GM10266 (cell line): Measurements from ENCODE around the gene CAMK4.
A peak's percentile ranks its signal among the peaks of the same experiment; 100 is the strongest.
"Not testable (repeated sequence)": the region's sequence is repeated elsewhere in the genome, so short reads cannot be mapped to it uniquely, and the experiment has no call there.

Experiments used
- DNase-seq: peaks from one replicate; pipeline ENCODE4 v3.0.0; 2012; ENCODE audit errors: extremely low spot score
- TF ChIP-seq, protein P1 (sequence below): IDR thresholded peaks from 2 replicates; pipeline ENCODE4 v1.5.1; 2012; ENCODE audit warnings: mild to moderate bottlenecking, low read depth; ENCODE audit not compliant: control insufficient read depth, insufficient read depth; ENCODE audit errors: missing control alignments

CAMK4 gene

DNA sequence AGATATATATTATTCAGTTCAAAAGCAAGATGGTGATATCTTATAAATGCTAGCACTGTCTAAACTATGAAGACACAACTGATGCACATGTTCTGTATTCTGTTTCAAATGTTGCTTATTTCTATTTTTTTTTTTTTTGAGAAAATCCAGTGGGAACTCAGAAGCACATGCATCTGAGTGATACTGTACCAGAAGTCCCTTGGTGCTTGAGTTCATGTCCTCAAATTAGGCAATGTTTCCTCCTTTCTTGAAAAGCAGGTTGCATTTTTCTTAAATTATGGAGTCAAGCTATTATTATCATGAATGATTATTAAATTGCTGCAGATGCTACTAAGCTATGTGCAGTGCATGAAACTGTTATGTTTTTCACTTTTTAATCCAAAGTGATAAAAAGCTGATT lies 70.4 kb downstream of the CAMK4 start:
- TF ChIP-seq, protein P1, sequence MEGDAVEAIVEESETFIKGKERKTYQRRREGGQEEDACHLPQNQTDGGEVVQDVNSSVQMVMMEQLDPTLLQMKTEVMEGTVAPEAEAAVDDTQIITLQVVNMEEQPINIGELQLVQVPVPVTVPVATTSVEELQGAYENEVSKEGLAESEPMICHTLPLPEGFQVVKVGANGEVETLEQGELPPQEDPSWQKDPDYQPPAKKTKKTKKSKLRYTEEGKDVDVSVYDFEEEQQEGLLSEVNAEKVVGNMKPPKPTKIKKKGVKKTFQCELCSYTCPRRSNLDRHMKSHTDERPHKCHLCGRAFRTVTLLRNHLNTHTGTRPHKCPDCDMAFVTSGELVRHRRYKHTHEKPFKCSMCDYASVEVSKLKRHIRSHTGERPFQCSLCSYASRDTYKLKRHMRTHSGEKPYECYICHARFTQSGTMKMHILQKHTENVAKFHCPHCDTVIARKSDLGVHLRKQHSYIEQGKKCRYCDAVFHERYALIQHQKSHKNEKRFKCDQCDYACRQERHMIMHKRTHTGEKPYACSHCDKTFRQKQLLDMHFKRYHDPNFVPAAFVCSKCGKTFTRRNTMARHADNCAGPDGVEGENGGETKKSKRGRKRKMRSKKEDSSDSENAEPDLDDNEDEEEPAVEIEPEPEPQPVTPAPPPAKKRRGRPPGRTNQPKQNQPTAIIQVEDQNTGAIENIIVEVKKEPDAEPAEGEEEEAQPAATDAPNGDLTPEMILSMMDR = no peak
- no peak for DNase-seq

DNA sequence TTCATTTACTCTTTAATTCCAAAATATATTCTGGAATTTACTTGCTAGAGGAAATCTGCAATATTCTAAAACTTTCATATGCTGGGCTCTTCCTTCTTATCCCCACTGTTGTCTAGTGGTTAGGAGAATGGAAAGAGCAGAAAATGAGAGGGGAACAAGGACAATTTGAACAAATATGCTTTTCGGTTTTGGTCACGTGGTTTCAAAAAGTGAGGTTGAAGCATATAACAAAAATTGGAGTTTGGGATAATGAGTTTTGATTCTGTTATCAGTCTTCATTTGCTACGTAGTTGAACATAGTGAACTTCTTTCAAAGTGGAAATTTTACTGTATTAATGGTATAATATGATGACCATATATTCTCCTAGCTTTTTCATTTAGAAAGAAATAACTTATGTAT lies 71.5 kb downstream of the CAMK4 start:
- TF ChIP-seq, protein P1 = no peak
- DNase-seq = no peak

DNA sequence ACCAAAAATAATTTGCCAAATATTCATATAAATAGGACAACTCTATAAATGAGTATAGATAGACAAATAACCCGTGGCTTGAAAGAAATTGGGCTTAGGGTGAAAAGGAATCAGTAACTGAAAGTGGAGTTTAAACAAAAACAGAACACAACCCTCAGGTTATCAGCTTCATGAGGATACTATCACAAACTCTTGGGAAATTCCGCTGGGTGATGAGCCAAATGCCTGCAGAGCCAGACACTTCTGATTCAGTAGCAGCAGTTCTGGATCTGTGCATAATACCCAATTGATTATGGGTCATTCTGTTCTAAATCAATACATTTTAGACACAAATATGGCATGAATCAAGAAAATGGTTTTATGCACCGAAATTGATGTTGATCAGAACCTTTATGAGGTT lies 72.4 kb downstream of the CAMK4 start:
- DNase-seq = no peak
- TF ChIP-seq, protein P1 = no peak

DNA sequence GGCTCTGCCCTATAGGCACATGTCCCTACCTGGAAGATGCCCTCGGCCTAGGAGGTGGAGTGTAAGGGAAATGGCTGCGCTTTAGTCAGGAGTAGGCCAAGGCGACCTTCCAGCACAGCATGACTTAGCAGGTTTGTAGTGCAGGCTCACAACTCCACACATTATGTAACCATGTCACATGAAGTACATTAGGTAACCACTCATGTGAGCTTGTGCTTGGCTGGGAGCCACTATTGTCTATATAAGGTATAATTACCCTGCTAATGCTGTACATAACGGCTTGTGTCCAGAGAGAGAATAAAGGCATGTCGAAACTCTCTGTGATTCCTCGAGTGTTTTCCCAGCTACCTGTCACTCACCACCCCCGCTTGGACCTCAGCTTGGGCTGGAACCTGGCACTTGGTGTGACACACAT lies 74.9 kb downstream of the CAMK4 start:
- DNase-seq = no peak
- TF ChIP-seq, protein P1 = no peak

DNA sequence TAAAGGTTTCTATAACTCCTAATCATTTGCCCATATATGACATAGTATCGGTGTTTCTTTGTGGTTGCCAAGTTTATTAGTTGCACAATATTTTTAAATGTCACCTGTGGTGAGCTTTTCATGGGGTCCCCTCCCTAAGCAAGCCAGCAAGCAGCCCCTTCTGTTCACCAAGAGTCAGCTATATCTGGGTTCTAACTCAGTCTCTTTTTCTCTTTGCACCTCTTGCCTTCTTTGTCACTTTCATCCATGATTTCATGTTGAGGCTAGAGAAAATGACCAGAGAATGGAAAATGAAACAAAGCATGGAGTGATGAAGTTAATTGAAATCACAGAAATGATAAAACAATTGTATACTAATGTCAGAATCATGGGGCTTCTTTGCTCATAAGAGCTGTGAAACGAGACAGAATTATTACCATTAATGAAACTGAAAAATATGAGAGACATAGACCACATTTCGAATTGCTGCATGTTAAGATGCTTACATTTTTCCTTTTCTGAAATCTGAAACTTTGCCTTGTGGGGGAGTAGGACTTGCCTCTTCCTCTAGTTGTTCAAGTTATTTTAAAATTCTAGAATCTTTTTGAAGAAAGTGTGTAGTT lies 75.7 kb downstream of the CAMK4 start:
- TF ChIP-seq, protein P1 = no peak
- DNase-seq = peak; percentile 31

DNA sequence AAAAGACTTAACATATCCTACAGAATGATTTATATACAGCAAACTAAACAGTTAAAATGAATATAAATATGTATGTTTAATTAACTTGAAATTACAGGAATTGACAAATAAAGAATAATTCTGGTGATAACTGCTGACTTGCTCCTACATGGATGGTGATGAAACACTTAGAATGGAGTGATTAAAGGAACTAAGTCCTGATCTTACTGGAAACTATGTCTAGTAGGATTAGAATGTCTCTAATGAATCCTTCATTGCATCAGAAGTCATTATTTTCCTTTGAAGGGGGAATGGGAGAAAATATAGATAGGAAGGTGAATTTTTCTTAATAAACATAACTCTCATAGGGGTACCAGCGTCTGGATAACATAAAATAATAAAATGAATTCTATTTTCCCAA lies 77.1 kb downstream of the CAMK4 start:
- DNase-seq = no peak
- TF ChIP-seq, protein P1 = no peak

DNA sequence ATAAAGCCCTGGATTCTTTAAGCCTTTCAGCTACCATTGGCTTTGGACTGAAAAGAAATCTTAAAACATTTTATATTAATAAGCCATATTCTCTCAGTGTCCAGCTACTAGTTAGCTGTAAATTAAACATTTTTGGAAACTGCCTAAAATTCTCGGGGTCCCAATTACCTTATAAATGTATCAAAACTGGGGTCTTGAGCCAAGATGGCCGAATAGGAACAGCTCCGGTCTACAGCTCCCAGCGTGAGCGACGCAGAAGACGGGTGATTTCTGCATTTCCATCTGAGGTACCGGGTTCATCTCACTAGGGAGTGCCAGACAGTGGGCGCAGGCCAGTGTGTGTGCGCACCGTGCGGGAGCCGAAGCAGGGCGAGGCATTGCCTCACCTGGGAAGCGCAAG lies 77.9 kb downstream of the CAMK4 start:
- not testable (repeated sequence) for DNase-seq

DNA sequence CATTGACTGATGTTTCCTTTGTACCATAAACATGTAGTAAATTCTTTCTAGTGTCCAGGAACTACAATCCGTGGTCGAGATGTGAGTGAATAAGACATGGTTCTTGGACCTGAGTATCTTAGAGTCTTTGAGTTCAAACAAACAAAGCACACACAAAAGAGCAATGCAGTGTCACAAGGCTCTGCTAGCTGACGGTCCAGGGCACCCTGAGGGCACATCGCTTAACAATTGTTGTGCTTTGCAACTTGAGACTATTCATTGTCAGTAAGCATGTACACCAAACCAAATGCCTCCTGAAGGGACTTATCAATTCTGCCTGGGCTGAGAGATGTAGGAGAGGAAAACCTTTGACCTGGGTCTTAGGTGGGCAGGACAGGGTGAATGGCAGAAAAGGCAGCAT lies 84.8 kb downstream of the CAMK4 start:
- no peak for DNase-seq
- TF ChIP-seq, protein P1 = no peak
